SK-N-SH (cell line): ENCODE results near the gene HRK. TPM values are rescaled to one million over a fixed set of nuclear protein-coding genes. Genes with fewer than 3 reads are reported as not detected.

Experiments used
- CTCF ChIA-PET: fragments of 300-600, 350-600 bp; formaldehyde crosslinking; extraction: SDS; loops from one replicate; lab custom pipeline; 2021; lab: Yijun Ruan, JAX
- POLR2A ChIA-PET: fragments of 350-600 bp; sonication (Branson Sonifier 250); formaldehyde crosslinking; extraction: SDS; loops from one replicate; lab custom pipeline; 2020; ENCODE audit warnings: antibody characterized with exemption, inconsistent platforms; lab: Yijun Ruan, JAX
- DNase-seq: peaks from one replicate; pipeline ENCODE4 v3.0.0; 2012
- H2AFZ ChIP-seq: fragments of 200-600 bp; sonication (generic); 2 replicates; pipeline ENCODE4 v1.8.1; 2016; ENCODE audit warnings: antibody characterized with exemption, mild to moderate bottlenecking, low read depth
- H3F3A ChIP-seq: fragments of 200-600 bp; sonication (generic); replicated peaks from 2 replicates; pipeline ENCODE3; 2016; ENCODE audit warnings: antibody characterized with exemption, mild to moderate bottlenecking; ENCODE audit not compliant: insufficient read depth
- H3K27ac ChIP-seq, 2 experiments: fragments of 200-500 bp in 1 of 2; fragments of 200-600 bp in 1 of 2; sonication (Bioruptor generic) in 1 of 2; sonication (generic), shearing (Covaris generic) in 1 of 2; 2 replicates each; pipeline versions ENCODE4 v1.5.1 to v1.6.1; 2014 to 2016; ENCODE audit warnings: low read depth in 2 of 2, inconsistent platforms in 1 of 2, low read length in 1 of 2, mild to moderate bottlenecking in 1 of 2, mixed read lengths in 1 of 2
- H3K27me3 ChIP-seq: fragments of 200-600 bp; sonication (generic), shearing (Covaris generic); 2 replicates; pipeline ENCODE4 v1.6.1; 2016; ENCODE audit warnings: mixed run types; ENCODE audit not compliant: insufficient read depth
- H3K36me3 ChIP-seq, 2 experiments: fragments of 200-500 bp in 1 of 2; fragments of 200-600 bp in 1 of 2; sonication (Bioruptor generic) in 1 of 2; sonication (generic) in 1 of 2; replicated peaks in 1 of 2; 2 replicates each; pipeline versions ENCODE3 to v1.5.1; 2014 to 2016; ENCODE audit warnings: low read length in 1 of 2, mild to moderate bottlenecking in 1 of 2; ENCODE audit not compliant: insufficient read depth in 2 of 2, control insufficient read depth in 1 of 2
- H3K4me1 ChIP-seq, 2 experiments: fragments of 200-500 bp in 1 of 2; fragments of 200-600 bp in 1 of 2; sonication (Bioruptor generic) in 1 of 2; sonication (generic), shearing (Covaris generic) in 1 of 2; 2 replicates each; pipeline versions ENCODE4 v1.5.1 to v1.6.1; 2014 to 2016; ENCODE audit warnings: low read depth in 1 of 2, low read length in 1 of 2, mixed run types in 1 of 2; ENCODE audit not compliant: insufficient read depth in 2 of 2, control insufficient read depth in 1 of 2
- H3K4me2 ChIP-seq: fragments of 200-600 bp; sonication (generic), shearing (Covaris generic); 2 replicates; pipeline ENCODE4 v1.6.1; 2017; ENCODE audit warnings: mixed run types
- H3K4me3 ChIP-seq, 2 experiments: fragments of 200-500 bp in 1 of 2; fragments of 200-600 bp in 1 of 2; sonication (Bioruptor generic) in 1 of 2; sonication (generic), shearing (Covaris generic) in 1 of 2; 2 replicates each; pipeline versions ENCODE4 v1.5.1 to v1.8.1; 2014 to 2016; ENCODE audit warnings: low read depth in 2 of 2, inconsistent platforms in 1 of 2, low read length in 1 of 2, mild to moderate bottlenecking in 1 of 2, mixed read lengths in 1 of 2, moderate library complexity in 1 of 2
- H3K79me2 ChIP-seq: fragments of 200-600 bp; sonication (generic); 2 replicates; pipeline ENCODE4 v1.8.1; 2017; ENCODE audit warnings: mild to moderate bottlenecking; ENCODE audit not compliant: insufficient read depth
- H3K9ac ChIP-seq: fragments of 200-600 bp; sonication (generic); 2 replicates; pipeline ENCODE4 v1.6.1; 2017; ENCODE audit warnings: mixed run types
- H3K9me2 ChIP-seq: fragments of 200-600 bp; sonication (generic); 2 replicates; pipeline ENCODE4 v1.6.1; 2017; ENCODE audit warnings: mixed run types
- H3K9me3 ChIP-seq: fragments of 200-600 bp; sonication (generic); 2 replicates; pipeline ENCODE4 v1.6.1; 2017; ENCODE audit warnings: mixed run types, mild to moderate bottlenecking, moderate library complexity
- H4K20me1 ChIP-seq: fragments of 200-600 bp; sonication (generic); 2 replicates; pipeline ENCODE4 v1.6.1; 2017; ENCODE audit warnings: mild to moderate bottlenecking, mixed run types; ENCODE audit not compliant: insufficient read depth
- CHD2 ChIP-seq: fragments of 150-350 bp; IDR thresholded peaks from 2 replicates; pipeline ENCODE4 v1.6.1; 2018; ENCODE audit warnings: low read length; ENCODE audit not compliant: partially characterized antibody
- FOSL2 ChIP-seq: IDR thresholded peaks from 2 replicates; pipeline ENCODE4 v1.4.0; 2012; ENCODE audit warnings: low read depth, mild to moderate bottlenecking, moderate library complexity, borderline replicate concordance
- FOXJ3 ChIP-seq: sonication (generic); formaldehyde crosslinking; IDR thresholded peaks from 2 replicates; pipeline ENCODE4 v1.5.1; 2020; ENCODE audit warnings: mild to moderate bottlenecking, missing genetic modification reagents
- NFIC ChIP-seq: IDR thresholded peaks from 2 replicates; pipeline ENCODE4 v1.4.0; 2012; ENCODE audit warnings: borderline replicate concordance
- RAD21 ChIP-seq: IDR thresholded peaks from 2 replicates; pipeline ENCODE4 v1.6.1; 2012; ENCODE audit warnings: mild to moderate bottlenecking, low read length
- RFX5 ChIP-seq: IDR thresholded peaks from 2 replicates; pipeline ENCODE4 v1.6.1; 2012; ENCODE audit warnings: mild to moderate bottlenecking, improper control_type of control experiment, low read length
- RXRA ChIP-seq: IDR thresholded peaks from 2 replicates; pipeline ENCODE4 v1.4.0; 2012; ENCODE audit warnings: low read depth, mild to moderate bottlenecking, borderline replicate concordance
- SIN3A ChIP-seq: IDR thresholded peaks from 2 replicates; pipeline ENCODE4 v1.6.1; 2012; ENCODE audit warnings: low read depth, mild to moderate bottlenecking, low read length, moderate library complexity, borderline replicate concordance
- WGBS: methylation state at CpG from one replicate; pipeline ENCODE4 v1.1.6; 2017; ENCODE audit warnings: low lambda C conversion rate; 5-methylcytosine and 5-hydroxymethylcytosine counted together
- polyA plus RNA-seq, 3 experiments: library from polyadenylated mRNA; depleted of rRNA; stranded (reverse); fragments of >200 nt; gene quantifications; 2 replicates each; pipeline ENCODE4 v1.2.3, GENCODE V29; 2012
- TF ChIP-seq, protein P1 (sequence below): IDR thresholded peaks from 2 replicates; pipeline ENCODE4 v1.6.1; 2012; ENCODE audit warnings: mild to moderate bottlenecking, low read depth, low read length, moderate library complexity
- TF ChIP-seq, protein P2 (sequence below): IDR thresholded peaks from 2 replicates; pipeline ENCODE4 v1.4.0; 2012; ENCODE audit warnings: low read depth, borderline replicate concordance

The HRK gene
- polyA plus RNA-seq, 1 of the 3 experiments (the other 2 are of a cell fraction) = 0.02 TPM

DNA sequence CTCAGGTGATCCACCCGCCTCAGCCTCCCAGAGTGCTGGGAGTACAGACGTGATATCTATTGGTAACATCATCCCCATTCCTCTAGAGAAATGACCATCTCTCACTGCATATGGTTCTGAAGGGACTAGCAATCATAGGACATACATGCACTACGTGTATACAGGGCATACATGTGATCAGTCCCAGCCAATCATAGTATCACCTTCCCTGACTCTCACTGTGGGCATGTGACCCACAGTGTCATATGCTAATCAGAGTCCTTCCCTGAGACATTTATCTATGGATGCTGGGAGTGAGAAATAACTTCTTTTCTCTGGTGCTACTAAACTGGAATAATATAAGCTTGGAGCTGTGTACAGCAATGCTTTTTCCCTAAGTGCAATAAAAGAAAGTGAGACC lies 17.4 kb upstream of the HRK start:
- POLR2A ChIA-PET = no interaction called here
- Histone ChIP-seq H3K79me2 (no peaks in the 10 kb centered on the region), H3K4me3 (no peak overlapping the region), H3K9me2 (no peaks in the 10 kb centered on the region), H3F3A (no peaks in the 10 kb centered on the region), H3K4me1 (no peaks in the 10 kb centered on the region), H3K36me3 (no peaks in the 10 kb centered on the region), H3K4me2 (no peak overlapping the region), H2AFZ (no peak overlapping the region), H3K27me3 (0 out of 2 replicates have a peak, but pooled peaks cover 6% of the 10 kb centered on the region), H4K20me1 (no peaks in the 10 kb centered on the region), H3K27ac (no peak overlapping the region), H3K9me3 (no peaks in the 10 kb centered on the region), H3K9ac (no peak overlapping the region)
- CTCF ChIA-PET = no interaction called here
- TF ChIP-seq, protein P1, sequence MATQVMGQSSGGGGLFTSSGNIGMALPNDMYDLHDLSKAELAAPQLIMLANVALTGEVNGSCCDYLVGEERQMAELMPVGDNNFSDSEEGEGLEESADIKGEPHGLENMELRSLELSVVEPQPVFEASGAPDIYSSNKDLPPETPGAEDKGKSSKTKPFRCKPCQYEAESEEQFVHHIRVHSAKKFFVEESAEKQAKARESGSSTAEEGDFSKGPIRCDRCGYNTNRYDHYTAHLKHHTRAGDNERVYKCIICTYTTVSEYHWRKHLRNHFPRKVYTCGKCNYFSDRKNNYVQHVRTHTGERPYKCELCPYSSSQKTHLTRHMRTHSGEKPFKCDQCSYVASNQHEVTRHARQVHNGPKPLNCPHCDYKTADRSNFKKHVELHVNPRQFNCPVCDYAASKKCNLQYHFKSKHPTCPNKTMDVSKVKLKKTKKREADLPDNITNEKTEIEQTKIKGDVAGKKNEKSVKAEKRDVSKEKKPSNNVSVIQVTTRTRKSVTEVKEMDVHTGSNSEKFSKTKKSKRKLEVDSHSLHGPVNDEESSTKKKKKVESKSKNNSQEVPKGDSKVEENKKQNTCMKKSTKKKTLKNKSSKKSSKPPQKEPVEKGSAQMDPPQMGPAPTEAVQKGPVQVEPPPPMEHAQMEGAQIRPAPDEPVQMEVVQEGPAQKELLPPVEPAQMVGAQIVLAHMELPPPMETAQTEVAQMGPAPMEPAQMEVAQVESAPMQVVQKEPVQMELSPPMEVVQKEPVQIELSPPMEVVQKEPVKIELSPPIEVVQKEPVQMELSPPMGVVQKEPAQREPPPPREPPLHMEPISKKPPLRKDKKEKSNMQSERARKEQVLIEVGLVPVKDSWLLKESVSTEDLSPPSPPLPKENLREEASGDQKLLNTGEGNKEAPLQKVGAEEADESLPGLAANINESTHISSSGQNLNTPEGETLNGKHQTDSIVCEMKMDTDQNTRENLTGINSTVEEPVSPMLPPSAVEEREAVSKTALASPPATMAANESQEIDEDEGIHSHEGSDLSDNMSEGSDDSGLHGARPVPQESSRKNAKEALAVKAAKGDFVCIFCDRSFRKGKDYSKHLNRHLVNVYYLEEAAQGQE = no peak
- no peak for TF ChIP-seq NFIC
- TF ChIP-seq RXRA = no peak
- no peak for TF ChIP-seq FOSL2
- TF ChIP-seq RFX5 = no peak
- DNase-seq = no peak
- 0% methylated on average over 1 of the region's 3 CpGs for WGBS

DNA sequence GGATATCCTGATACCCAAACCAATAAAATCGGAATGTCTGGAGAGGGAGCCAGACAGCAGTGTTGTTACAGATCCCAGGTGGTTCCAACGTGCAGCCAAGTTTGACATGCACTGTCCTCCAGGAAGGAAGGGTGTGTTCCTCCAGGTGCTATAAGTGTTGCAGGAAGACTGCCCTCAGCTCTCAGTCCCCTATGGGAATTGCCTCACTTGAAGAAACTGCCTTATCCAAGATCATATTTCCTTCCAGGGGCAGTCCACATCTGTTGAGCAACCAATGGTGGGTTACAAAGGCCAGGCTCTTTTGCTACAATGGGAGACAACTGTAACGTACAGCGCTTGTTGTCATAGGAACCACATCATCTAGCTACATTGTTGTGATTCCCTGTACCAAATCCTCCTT lies 16.2 kb upstream of the HRK start:
- H3K4me2 ChIP-seq = no peak overlapping the region
- no peak for DNase-seq
- TF ChIP-seq CHD2 (no peak), FOXJ3 (no peak), RAD21 (no peak), SIN3A (no peak)
- TF ChIP-seq, protein P2, sequence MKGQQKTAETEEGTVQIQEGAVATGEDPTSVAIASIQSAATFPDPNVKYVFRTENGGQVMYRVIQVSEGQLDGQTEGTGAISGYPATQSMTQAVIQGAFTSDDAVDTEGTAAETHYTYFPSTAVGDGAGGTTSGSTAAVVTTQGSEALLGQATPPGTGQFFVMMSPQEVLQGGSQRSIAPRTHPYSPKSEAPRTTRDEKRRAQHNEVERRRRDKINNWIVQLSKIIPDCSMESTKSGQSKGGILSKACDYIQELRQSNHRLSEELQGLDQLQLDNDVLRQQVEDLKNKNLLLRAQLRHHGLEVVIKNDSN = no peak
- TF ChIP-seq, all 33 proteins: peak for 0
- Histone ChIP-seq H3K9me3 (no peaks in the 10 kb centered on the region), H3K9ac (no peak overlapping the region), H3K79me2 (no peaks in the 10 kb centered on the region), H3K4me1 (no peaks in the 10 kb centered on the region), H3K27me3 (0 out of 2 replicates have a peak, but pooled peaks cover 6% of the 10 kb centered on the region), H3K4me3 (no peak overlapping the region), H3K27ac (no peak overlapping the region), H3K9me2 (no peaks in the 10 kb centered on the region), H3F3A (no peaks in the 10 kb centered on the region), H3K36me3 (no peaks in the 10 kb centered on the region), H4K20me1 (no peaks in the 10 kb centered on the region), H2AFZ (no peak overlapping the region)
- WGBS = 75% methylated on average over 3 of the region's 4 CpGs
- ChIA-PET CTCF (interaction anchor here (1.1 kb wide), 1 partner anchor 15 kb away, joined by 3 read pairs; no protein-coding TSS in a partner anchor), POLR2A (no interaction called here)
